Fibroblast of villous mesenchyme (primary cell): ENCODE results near the gene IQCE. TPM values are rescaled to one million over a fixed set of nuclear protein-coding genes. Genes with fewer than 3 reads are reported as not detected.

ENCODE experiments used
- DNase-seq: peaks from one replicate; pipeline ENCODE4 v3.0.0-alpha.2; 2010; ENCODE audit warnings: low read depth
- H3K4me3 ChIP-seq: 2 replicates; pipeline ENCODE4 v1.5.1; 2011; ENCODE audit warnings: low read depth, mild to moderate bottlenecking, low read length
- CTCF ChIP-seq: IDR thresholded peaks from 2 replicates; pipeline ENCODE4 v1.5.1; 2012; ENCODE audit warnings: low read depth, mild to moderate bottlenecking, low read length; ENCODE audit not compliant: insufficient read depth
- total RNA-seq: library from RNA; depleted of rRNA; stranded (reverse); fragments of >200 nt; gene quantifications from 2 replicates; pipeline ENCODE4 v1.2.3, GENCODE V29; 2012

Gene IQCE
- total RNA-seq, 1 donor = 13.4 TPM

- TF ChIP-seq CTCF = no peak
- DNase-seq = no peak
Observed at GRCh38 chr7:2602406-2603043, 43.7 kb downstream of the IQCE start.

GRCh38 chr7:2603044-2603965, 44.5 kb downstream of the IQCE start:
- DNase-seq = no peak
- no peak overlapping the region for H3K4me3 ChIP-seq
- TF ChIP-seq CTCF = no peak

More at GRCh38 chr7:2602406-2603043, 43.7 kb downstream of the IQCE start:
- H3K4me3 ChIP-seq = no peak overlapping the region

- no peak for DNase-seq
- TF ChIP-seq CTCF = no peak
- H3K4me3 ChIP-seq = no peak overlapping the region
Observed at GRCh38 chr7:2604608-2605174, 45.9 kb downstream of the IQCE start.

GRCh38 chr7:2605608-2606538, 47.1 kb downstream of the IQCE start:
- no peak overlapping the region for H3K4me3 ChIP-seq
- no peak for DNase-seq
- no peak for TF ChIP-seq CTCF

- no peak for TF ChIP-seq CTCF
Observed at GRCh38 chr7:2606539-2606936, 47.8 kb downstream of the IQCE start.

More at GRCh38 chr7:2606539-2606936, 47.8 kb downstream of the IQCE start:
- no peak overlapping the region for H3K4me3 ChIP-seq
- no peak for DNase-seq
